ENCODE data around the gene ARFGAP3.
"Not testable (repeated sequence)": the region's sequence is repeated elsewhere in the genome, so short reads cannot be mapped to it uniquely, and the experiment has no call there.

ARFGAP3 gene

DNA sequence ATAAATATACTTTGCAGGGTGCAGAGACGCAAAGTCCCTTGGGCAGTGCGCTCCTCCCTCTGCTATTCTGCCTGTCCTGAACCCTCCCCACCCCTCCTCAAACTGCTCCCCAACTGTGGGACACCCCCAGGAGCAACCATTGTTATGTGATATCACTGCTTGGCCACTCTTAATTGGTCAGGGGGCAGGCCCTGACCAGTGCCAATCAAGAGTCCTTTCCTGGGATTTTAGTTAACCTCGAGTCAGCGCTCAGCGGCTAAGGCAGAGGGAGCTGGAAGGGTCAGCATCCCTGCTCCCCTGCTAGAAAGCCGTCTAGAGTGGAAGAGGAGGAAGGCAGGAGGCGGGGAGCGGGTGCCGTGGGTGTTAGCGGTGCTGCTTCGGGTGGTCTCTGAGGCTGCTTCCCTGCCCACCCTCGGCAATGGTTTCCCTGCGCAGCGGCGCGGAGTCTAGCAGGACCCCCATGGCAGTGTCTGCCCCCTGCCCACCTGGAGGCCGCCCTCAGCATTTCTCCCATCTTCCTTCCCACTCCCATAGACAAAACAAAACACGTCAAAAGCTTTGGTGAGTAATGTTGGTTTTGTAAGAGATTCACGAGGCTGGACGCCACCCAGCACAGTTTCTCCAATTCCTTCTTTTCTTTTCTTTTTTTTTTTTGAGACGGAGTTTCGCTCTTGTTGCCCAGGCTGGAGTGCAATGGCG, 98.0 kb downstream of the ARFGAP3 start:
- DNase-seq: no peak

DNA sequence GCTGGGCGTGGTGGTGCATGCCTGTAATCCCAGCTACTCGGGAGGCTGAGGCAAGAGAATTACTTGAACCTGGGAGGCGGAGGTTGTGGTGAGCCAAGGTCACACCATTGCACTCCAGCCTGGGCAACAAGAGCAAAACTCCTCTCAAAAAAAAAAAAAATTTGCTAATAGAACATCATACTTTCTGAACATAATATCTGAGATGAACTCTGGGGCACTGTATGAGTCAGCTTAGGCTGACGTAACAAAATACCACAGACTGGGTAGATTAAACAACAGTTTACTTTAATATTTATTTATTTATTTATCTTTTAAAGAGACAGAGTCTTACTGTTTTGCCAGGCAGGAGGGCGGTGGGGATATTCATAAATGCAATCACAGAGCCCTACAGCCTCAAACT, 101.5 kb downstream of the ARFGAP3 start:
- not testable (repeated sequence) for DNase-seq

DNA sequence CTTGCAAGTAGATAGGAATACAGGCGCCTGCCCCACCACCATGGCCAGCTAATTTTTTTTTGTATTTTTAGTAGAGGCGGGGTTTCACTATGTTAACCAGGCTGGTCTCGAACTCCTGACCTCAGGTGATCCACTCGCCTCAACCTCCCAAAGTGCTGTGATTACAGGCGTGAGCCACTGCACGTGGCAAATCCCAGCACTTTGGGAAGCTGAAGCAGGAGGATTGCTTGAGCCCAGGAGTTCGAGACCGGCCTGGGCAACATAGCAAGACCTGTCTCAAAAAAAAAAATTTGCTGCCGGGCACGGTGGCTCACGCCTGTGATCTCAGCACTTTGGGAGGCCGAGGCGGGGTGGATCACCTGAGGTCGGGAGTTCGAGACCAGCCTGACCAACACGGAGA, 102.0 kb downstream of the ARFGAP3 start:
- DNase-seq: not testable (repeated sequence)

DNA sequence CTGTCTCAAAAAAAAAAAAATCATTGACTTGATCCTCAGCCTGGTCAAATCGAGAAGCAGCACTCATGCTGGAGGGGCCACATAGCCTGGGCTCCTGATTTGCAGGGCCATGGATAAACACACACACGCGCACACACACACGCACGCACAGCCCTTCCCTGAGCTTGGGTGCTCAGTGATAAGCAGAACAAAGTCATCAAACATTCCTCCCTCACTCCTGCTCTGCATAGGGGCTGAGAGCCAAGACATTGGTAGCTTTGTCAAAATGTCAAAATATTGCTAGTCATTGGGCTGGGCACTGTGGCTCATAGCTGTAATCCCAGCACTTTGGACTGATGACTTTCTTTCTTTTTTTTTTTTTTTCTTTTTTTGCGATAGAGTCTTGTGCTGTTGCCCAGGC, 102.4 kb downstream of the ARFGAP3 start:
- no peak for DNase-seq

DNA sequence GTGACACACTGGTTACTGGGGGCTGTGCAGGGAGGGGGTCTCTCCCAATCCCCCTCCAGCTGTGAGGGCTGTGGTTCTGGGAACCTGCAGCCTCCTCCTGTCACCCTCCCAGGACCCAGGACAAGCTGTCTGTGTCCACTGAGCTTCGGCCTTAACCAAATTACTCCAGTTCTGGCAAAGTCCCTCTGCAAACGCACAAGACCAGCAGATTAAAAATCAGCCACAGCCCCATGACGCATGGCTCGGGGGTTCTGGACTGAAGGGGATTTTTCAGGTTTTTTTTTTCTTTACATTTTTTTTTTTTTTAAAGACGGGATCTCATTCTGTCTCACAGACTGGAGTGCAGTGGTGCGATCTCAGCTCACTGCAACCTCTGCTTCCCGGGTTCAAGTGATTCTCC, 104.2 kb downstream of the ARFGAP3 start:
- DNase-seq: no peak

DNA sequence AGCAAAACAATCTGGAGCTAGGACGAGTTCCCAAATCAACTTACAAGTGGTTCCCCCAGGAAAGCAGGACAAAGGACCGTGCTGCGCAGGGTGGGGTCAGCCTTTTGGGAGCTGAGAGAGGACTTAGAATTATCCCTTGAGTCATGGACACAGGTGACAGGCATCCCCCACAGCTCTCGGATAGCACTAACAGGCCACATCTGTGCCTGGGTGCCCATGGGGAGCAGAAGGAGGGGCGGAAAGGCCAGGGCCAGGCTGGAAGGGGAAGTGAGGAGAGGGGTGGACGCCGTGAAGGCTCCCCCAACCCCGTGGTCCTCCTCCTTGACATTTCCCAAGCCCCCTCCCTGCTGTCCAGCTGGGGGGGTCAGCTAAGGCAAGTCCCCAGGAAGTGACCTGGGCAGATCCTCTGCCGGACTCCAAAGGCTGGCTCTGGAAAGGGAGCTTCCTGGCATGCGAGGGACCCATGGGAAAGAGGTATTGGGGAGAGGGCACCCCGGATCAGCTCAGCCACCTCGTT, 104.8 kb downstream of the ARFGAP3 start:
- no peak for DNase-seq

DNA sequence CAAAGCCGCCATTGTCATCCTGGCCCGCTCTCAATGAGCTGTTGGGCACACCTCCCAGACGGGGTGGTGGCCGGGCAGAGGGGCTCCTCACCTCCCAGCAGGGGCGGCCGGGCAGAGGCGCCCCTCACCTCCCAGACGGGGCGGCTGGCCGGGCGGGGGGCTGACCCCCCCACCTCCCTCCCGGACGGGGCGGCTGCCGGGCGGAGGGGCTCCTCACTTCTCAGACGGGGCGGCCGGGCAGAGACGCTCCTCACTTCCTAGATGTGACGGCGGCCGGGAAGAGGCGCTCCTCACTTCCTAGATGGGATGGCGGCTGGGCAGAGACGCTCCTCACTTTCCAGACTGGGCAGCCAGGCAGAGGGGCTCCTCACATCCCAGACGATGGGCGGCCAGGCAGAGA, 106.7 kb downstream of the ARFGAP3 start:
- not testable (repeated sequence) for DNase-seq

DNA sequence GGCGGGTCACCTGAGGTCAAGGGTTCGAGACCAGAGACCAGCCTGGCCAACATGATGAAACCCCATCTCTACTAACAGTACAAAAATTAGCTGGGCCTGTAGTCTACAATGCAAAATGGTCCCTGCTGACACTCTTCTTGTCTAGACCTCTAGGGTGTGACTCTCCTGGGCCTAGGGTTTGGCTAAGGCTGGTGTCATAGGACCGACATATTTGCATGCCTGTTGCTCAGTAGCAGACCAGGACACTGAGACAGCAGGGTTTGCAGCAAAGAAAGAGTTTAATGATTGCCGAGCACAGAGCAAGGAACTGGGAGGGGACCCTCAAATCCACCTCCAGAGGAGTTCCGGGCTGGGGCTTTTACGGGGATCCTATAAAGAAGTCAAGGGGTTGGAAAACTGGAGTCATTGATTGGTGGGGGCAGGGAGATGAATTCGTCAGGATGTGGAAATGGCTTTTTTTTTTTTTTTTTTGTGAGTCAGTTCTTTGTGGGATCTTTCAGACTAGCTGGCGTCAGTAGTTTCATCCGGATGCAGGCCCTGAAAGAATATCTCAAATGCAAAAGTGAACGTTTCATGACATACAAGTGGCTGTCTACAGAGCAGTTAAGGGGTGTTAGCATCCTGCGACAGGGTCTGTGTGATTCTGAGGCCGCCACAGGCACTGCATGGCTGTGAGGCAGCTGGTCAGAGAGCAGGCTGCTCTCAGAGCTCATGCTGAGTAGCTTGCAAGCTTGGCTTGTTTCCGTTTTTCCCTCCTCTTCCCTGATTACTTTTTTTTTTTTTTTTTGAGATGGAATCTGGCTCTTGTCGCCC, 109.2 kb downstream of the ARFGAP3 start:
- no peak for DNase-seq

Measured in NCI-H1417 treated with DMSO at 0.1 percent for 48 hours (cell line).